GM12878 (cell line): ENCODE results near the gene COQ2. TPM values are rescaled to one million over a fixed set of nuclear protein-coding genes. Genes with fewer than 3 reads are reported as not detected.

Experiments used
- ASH2L ChIP-seq: fragments of 300-600, 200-600 bp; sonication (generic); IDR thresholded peaks from 2 replicates; pipeline ENCODE4 v1.6.1; 2017; ENCODE audit warnings: low read depth, mild to moderate bottlenecking, borderline replicate concordance
- BHLHE40 ChIP-seq, 2 experiments: fragments of 450-650 bp in 1 of 2; IDR thresholded peaks; 2 replicates each; pipeline ENCODE4 v1.6.1; 2011 to 2017; ENCODE audit warnings: low read depth in 2 of 2, borderline replicate concordance in 1 of 2, improper control_type of control experiment in 1 of 2, low read length in 1 of 2, mild to moderate bottlenecking in 1 of 2
- CBX5 ChIP-seq: sonication (generic); IDR thresholded peaks from 2 replicates; pipeline ENCODE4 v1.6.1; 2016; ENCODE audit warnings: low read depth, moderate library complexity, mild to moderate bottlenecking, inconsistent platforms
- CEBPB ChIP-seq, 2 experiments: fragments of 150-350 bp in 1 of 2; IDR thresholded peaks; 2 replicates each; pipeline ENCODE4 v1.6.1; 2012 to 2014; ENCODE audit warnings: low read depth in 2 of 2, low read length in 2 of 2, borderline replicate concordance in 1 of 2, inconsistent platforms in 1 of 2
- CREB1 ChIP-seq: IDR thresholded peaks from 2 replicates; pipeline ENCODE4 v1.6.1; 2012; ENCODE audit warnings: low read depth, mild to moderate bottlenecking, inconsistent platforms
- CREM ChIP-seq: IDR thresholded peaks from 2 replicates; pipeline ENCODE4 v1.6.1; 2014; ENCODE audit warnings: antibody characterized with exemption, low read depth
- EP300 ChIP-seq, 2 experiments: fragments of 150-350 bp in 1 of 2; IDR thresholded peaks; 2 replicates each; pipeline ENCODE4 v1.6.1; 2011 to 2012; ENCODE audit warnings: low read depth in 2 of 2, low read length in 2 of 2, borderline replicate concordance in 1 of 2, improper control_type of control experiment in 1 of 2, inconsistent platforms in 1 of 2; ENCODE audit not compliant: control insufficient read depth in 1 of 2
- EZH2 ChIP-seq: IDR thresholded peaks from 2 replicates; pipeline ENCODE4 v1.6.1; 2012; ENCODE audit warnings: low read depth, mild to moderate bottlenecking, control low read depth, inconsistent platforms, low read length, borderline replicate concordance; ENCODE audit not compliant: control insufficient read depth
- FOXM1 ChIP-seq: IDR thresholded peaks from 2 replicates; pipeline ENCODE4 v1.6.1; 2012; ENCODE audit warnings: low read depth, mild to moderate bottlenecking, inconsistent platforms, low read length, moderate library complexity
- GATAD2B ChIP-seq: fragments of 450-650 bp; conservative IDR thresholded peaks from 2 replicates; pipeline ENCODE4 v1.6.1; 2017; ENCODE audit warnings: low read depth, mild to moderate bottlenecking, moderate library complexity
- HCFC1 ChIP-seq: fragments of 150-350 bp; IDR thresholded peaks from 2 replicates; pipeline ENCODE4 v1.6.1; 2014; ENCODE audit warnings: low read length
- HDAC6 ChIP-seq: fragments of 200-600 bp; sonication (generic); IDR thresholded peaks from one replicate; pipeline ENCODE4 v1.8.0; 2017; ENCODE audit warnings: antibody characterized with exemption; ENCODE audit not compliant: unreplicated experiment
- IRF4 ChIP-seq: IDR thresholded peaks from 2 replicates; pipeline ENCODE4 v1.6.1; 2011; ENCODE audit warnings: low read depth, low read length
- JUNB ChIP-seq: IDR thresholded peaks from 2 replicates; pipeline ENCODE4 v1.6.1; 2016; ENCODE audit warnings: antibody characterized with exemption, mild to moderate bottlenecking
- MAX ChIP-seq: IDR thresholded peaks from 2 replicates; pipeline ENCODE4 v1.6.1; 2012; ENCODE audit warnings: low read depth, low read length, improper control_type of control experiment
- MXI1 ChIP-seq: fragments of 150-350 bp; IDR thresholded peaks from 2 replicates; pipeline ENCODE4 v1.6.1; 2011; ENCODE audit warnings: low read depth, mild to moderate bottlenecking, inconsistent platforms, low read length, improper control_type of control experiment
- NR2C1 ChIP-seq: fragments of 450-650 bp; IDR thresholded peaks from 2 replicates; pipeline ENCODE4 v1.6.1; 2017; ENCODE audit warnings: antibody characterized with exemption, mild to moderate bottlenecking, moderate library complexity
- NR2C2 ChIP-seq: IDR thresholded peaks from 2 replicates; pipeline ENCODE4 v1.6.1; 2011; ENCODE audit warnings: borderline replicate concordance, low read depth; ENCODE audit not compliant: control insufficient read depth, insufficient read length
- NRF1 ChIP-seq: conservative IDR thresholded peaks from 2 replicates; pipeline ENCODE4 v1.6.1; 2011; ENCODE audit warnings: mild to moderate bottlenecking, low read depth, low read length, improper control_type of control experiment
- RB1 ChIP-seq: fragments of 450-650 bp; formaldehyde crosslinking; IDR thresholded peaks from 2 replicates; pipeline ENCODE4 v1.6.1; 2017; ENCODE audit warnings: mild to moderate bottlenecking, borderline replicate concordance
- SMARCA5 ChIP-seq: fragments of 450-650 bp; IDR thresholded peaks from 2 replicates; pipeline ENCODE4 v1.6.1; 2017; ENCODE audit warnings: mild to moderate bottlenecking
- SP1 ChIP-seq: IDR thresholded peaks from one replicate; pipeline ENCODE4 v1.6.1; 2011; ENCODE audit warnings: low read depth, low read length
- SREBF1 ChIP-seq: IDR thresholded peaks from 2 replicates; pipeline ENCODE4 v1.6.1; 2012; ENCODE audit warnings: mild to moderate bottlenecking, low read length
- SUZ12 ChIP-seq: fragments of 200-600 bp; sonication (generic); IDR thresholded peaks from one replicate; pipeline ENCODE4 v1.6.1; 2018; ENCODE audit warnings: antibody characterized with exemption, mild to moderate bottlenecking; ENCODE audit not compliant: unreplicated experiment
- ZNF207 ChIP-seq: fragments of 450-650 bp; IDR thresholded peaks from 2 replicates; pipeline ENCODE4 v1.6.1; 2014; ENCODE audit warnings: antibody characterized with exemption, mild to moderate bottlenecking, borderline replicate concordance
- ZNF24 ChIP-seq: fragments of 450-650 bp; IDR thresholded peaks from 2 replicates; pipeline ENCODE4 v1.6.1; 2017; ENCODE audit warnings: antibody characterized with exemption, mild to moderate bottlenecking
- polyA plus RNA-seq, 11 experiments: library from polyadenylated mRNA; depleted of rRNA in 4 of 11; unstranded in 6 of 11; stranded (reverse) in 5 of 11; fragments of >200 nt; fragmentation: Nextera tagmentation in 4 of 11; fragmentation: Illumina TruSeq in 1 of 11; extraction: Ambion mirVana in 4 of 11; extraction: Trizol in 1 of 11; gene quantifications; 1 replicate in 1 of 11; 2 replicates in 10 of 11; pipeline versions ENCODE4 v1.2.1 to v1.2.3, GENCODE V29; 2011 to 2016; ENCODE audit warnings: inconsistent platforms in 2 of 11, missing spikeins in 2 of 11, low read depth in 1 of 11
- total RNA-seq, 4 experiments: library from RNA; depleted of rRNA in 3 of 4; stranded (reverse); fragments of >200 nt in 3 of 4; fragmentation: Illumina TruSeq in 1 of 4; extraction: Trizol in 1 of 4; gene quantifications; 2 replicates each; pipeline versions ENCODE4 v1.2.1 to v1.2.3, GENCODE V29; 2013 to 2021
- TF ChIP-seq, protein P1 (sequence below): IDR thresholded peaks from 2 replicates; pipeline ENCODE4 v1.6.1; 2012; ENCODE audit warnings: low read depth, low read length, improper control_type of control experiment

The COQ2 gene
- total and polyA plus RNA-seq, 10 of the 15 experiments (the other 5 are each of a cell fraction or from before 2014, with no cell fraction given) = 5.0 to 46.7 (median 19.1) TPM

GRCh38 chr4:83219344-83220331, 65.0 kb downstream of the COQ2 start (continued):
- TF ChIP-seq EP300 (IDR thresholded peaks at IDR 0.05; ENCODE audit: borderline replicate concordance in 1 of 2, control insufficient read depth in 1 of 2, low read depth in 2 of 2, low read length in 2 of 2) (peak; percentile 33 to 50; a peak in 2 of 4 replicates), MAX (no peak), NR2C2 (no peak), NRF1 (no peak), HDAC6 (no peak), CEBPB (IDR thresholded peaks at IDR 0.05; ENCODE audit: borderline replicate concordance in 1 of 2, low read depth in 2 of 2, low read length in 2 of 2) (no peak), NR2C1 (no peak), MXI1 (0 out of 2 replicates have a peak, but pooled peaks have one; percentile 23), SUZ12 (no peak), SP1 (no peak), ZNF207 (no peak), IRF4 (0 out of 2 replicates have a peak, but pooled peaks have one; percentile 25), GATAD2B (peak; percentile 37; the same call in 1 of the 2 replicates), FOXM1 (peak; percentile 28; the same call in 1 of the 2 replicates), SREBF1 (no peak), ASH2L (no peak), CBX5 (no peak), JUNB (peak; percentile 65; the same call in 1 of the 2 replicates), CREB1 (no peak), CREM (no peak), RB1 (no peak), ZNF24 (no peak), EZH2 (no peak), HCFC1 (no peak), SMARCA5 (no peak), BHLHE40 (IDR thresholded peaks at IDR 0.05; ENCODE audit: borderline replicate concordance in 1 of 2, low read depth in 2 of 2, low read length in 1 of 2) (peak; percentile 50 to 79; a peak in 3 of 4 replicates)
- TF ChIP-seq, protein P1, sequence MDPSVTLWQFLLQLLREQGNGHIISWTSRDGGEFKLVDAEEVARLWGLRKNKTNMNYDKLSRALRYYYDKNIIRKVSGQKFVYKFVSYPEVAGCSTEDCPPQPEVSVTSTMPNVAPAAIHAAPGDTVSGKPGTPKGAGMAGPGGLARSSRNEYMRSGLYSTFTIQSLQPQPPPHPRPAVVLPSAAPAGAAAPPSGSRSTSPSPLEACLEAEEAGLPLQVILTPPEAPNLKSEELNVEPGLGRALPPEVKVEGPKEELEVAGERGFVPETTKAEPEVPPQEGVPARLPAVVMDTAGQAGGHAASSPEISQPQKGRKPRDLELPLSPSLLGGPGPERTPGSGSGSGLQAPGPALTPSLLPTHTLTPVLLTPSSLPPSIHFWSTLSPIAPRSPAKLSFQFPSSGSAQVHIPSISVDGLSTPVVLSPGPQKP = no peak
